IMR-90 (cell line): Measurements from ENCODE around the gene CHIC1.

Source experiments
- BHLHE40 ChIP-seq: fragments of 150-350 bp; IDR thresholded peaks from 2 replicates; pipeline ENCODE4 v1.6.1; 2016; ENCODE audit warnings: mild to moderate bottlenecking, low read depth, low read length
- CEBPB ChIP-seq: IDR thresholded peaks from 2 replicates; pipeline ENCODE4 v1.6.1; 2012; ENCODE audit warnings: low read depth, low read length, improper control_type of control experiment
- CHD1 ChIP-seq: IDR thresholded peaks from 2 replicates; pipeline ENCODE4 v1.6.1; 2012; ENCODE audit warnings: low read depth, low read length, improper control_type of control experiment
- CTCF ChIP-seq: conservative IDR thresholded peaks from 2 replicates; pipeline ENCODE4 v1.5.1; 2012; ENCODE audit warnings: mild to moderate bottlenecking, low read depth, low read length, improper control_type of control experiment
- MAFK ChIP-seq: IDR thresholded peaks from 2 replicates; pipeline ENCODE4 v1.6.1; 2012; ENCODE audit warnings: low read depth, low read length, improper control_type of control experiment
- MAZ ChIP-seq: IDR thresholded peaks from 2 replicates; pipeline ENCODE4 v1.6.1; 2012; ENCODE audit warnings: low read depth, mild to moderate bottlenecking, low read length, improper control_type of control experiment, moderate library complexity, borderline replicate concordance
- MXI1 ChIP-seq: IDR thresholded peaks from 2 replicates; pipeline ENCODE4 v1.6.1; 2012; ENCODE audit warnings: low read depth, mild to moderate bottlenecking, low read length, moderate library complexity, borderline replicate concordance
- POLR2A ChIP-seq: IDR thresholded peaks from 2 replicates; pipeline ENCODE4 v1.6.1; 2012; ENCODE audit warnings: mild to moderate bottlenecking, low read depth, low read length
- RAD21 ChIP-seq: IDR thresholded peaks from 2 replicates; pipeline ENCODE4 v1.6.1; 2012; ENCODE audit warnings: low read length, improper control_type of control experiment
- RCOR1 ChIP-seq: IDR thresholded peaks from 2 replicates; pipeline ENCODE4 v1.6.1; 2012; ENCODE audit warnings: mild to moderate bottlenecking, low read length, improper control_type of control experiment; ENCODE audit not compliant: insufficient replicate concordance
- RFX5 ChIP-seq: IDR thresholded peaks from 2 replicates; pipeline ENCODE4 v1.8.0; 2012; ENCODE audit warnings: low read depth, mild to moderate bottlenecking, low read length, moderate library complexity
- SMC3 ChIP-seq: fragments of 150-350 bp; IDR thresholded peaks from 2 replicates; pipeline ENCODE4 v1.6.1; 2016; ENCODE audit warnings: low read depth, mild to moderate bottlenecking, antibody characterized with exemption, low read length, moderate library complexity
- USF2 ChIP-seq: fragments of 150-350 bp; IDR thresholded peaks from 2 replicates; pipeline ENCODE4 v1.6.1; 2017; ENCODE audit warnings: mild to moderate bottlenecking, antibody characterized with exemption, low read length, low read depth

- TF ChIP-seq MXI1 (no peak), POLR2A (no peak), CTCF (no peak), SMC3 (no peak), BHLHE40 (no peak), MAFK (peak; percentile 36; the same call in 1 of the 2 replicates), CEBPB (no peak), CHD1 (no peak), RFX5 (no peak), MAZ (no peak), USF2 (no peak), RAD21 (no peak), RCOR1 (no peak)
Observed at GRCh38 chrX:73577361-73577760, 14.4 kb downstream of the CHIC1 start.
